ENCODE measurements around the gene GTF3C1. TPM values are rescaled to one million over a fixed set of nuclear protein-coding genes. Genes with fewer than 3 reads are reported as not detected.

GTF3C1 gene
- total RNA-seq, 6 experiments from 2014 or later: 66.6 to 86.1 (median 80.3) TPM

- Mint-ChIP-seq H3K4me1 (ENCODE audit: low read depth) (peaks cover 11% of the 10 kb centered on the region; the same call in 1 of the 2 replicates), H3K36me3 (ENCODE audit: low read depth) (peaks cover 42% of the 10 kb centered on the region), H3K4me3 (no peak overlapping the region), H3K9me3 (no peaks in the 10 kb centered on the region), H3K27ac (no peak overlapping the region), H3K27me3 (ENCODE audit: insufficient read depth) (peaks cover 8% of the 10 kb centered on the region)
- no peak for TF ChIP-seq CTCF (IDR thresholded peaks at IDR 0.05)
- DNase-seq: no peak
These were observed 32.0 kb downstream of the GTF3C1 start for GRCh38 chr16:27517664-27518063.

- peaks cover 8% of the 10 kb centered on the region for H3K27me3 Mint-ChIP-seq (ENCODE audit: insufficient read depth)
- H3K27ac Mint-ChIP-seq: no peak overlapping the region
- peaks cover 44% of the 10 kb centered on the region for H3K36me3 Mint-ChIP-seq (ENCODE audit: low read depth)
- no peaks in the 10 kb centered on the region for H3K9me3 Mint-ChIP-seq
- no peak for DNase-seq
- H3K4me3 Mint-ChIP-seq: no peak overlapping the region
- peaks cover 2% of the 10 kb centered on the region; the same call in 1 of the 2 replicates for H3K4me1 Mint-ChIP-seq (ENCODE audit: low read depth)
- no peak for TF ChIP-seq CTCF (IDR thresholded peaks at IDR 0.05)
These were observed 33.3 kb downstream of the GTF3C1 start for GRCh38 chr16:27516365-27516764.

DNA sequence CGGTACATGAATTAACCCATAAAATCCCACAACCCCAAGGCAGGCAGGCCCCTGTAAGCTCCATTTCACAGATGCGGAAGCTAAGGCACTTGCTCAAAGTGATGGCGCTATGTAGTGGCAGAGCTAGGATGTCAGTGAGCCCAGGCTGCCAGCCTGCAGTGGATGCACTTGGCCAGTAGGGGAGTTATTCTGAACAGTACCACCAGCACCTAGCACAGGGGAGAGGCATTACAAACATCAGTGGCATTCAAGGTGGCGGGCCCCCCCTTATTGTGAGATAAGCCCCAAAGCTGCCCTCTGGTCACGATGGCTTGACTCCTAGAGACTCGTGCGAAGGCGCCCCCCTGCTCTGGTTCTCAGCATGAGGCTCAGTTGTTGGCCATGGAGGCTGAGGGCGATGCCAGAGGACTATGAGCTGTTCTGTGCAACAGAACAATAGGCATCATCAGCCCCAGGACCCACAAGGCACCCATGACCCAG is 33.8 kb downstream of the GTF3C1 start:
- Mint-ChIP-seq H3K9me3 (no peaks in the 10 kb centered on the region), H3K36me3 (ENCODE audit: low read depth) (peaks cover 45% of the 10 kb centered on the region), H3K27me3 (ENCODE audit: insufficient read depth) (peaks cover 4% of the 10 kb centered on the region), H3K27ac (no peak overlapping the region), H3K4me3 (no peak overlapping the region), H3K4me1 (ENCODE audit: low read depth) (no peaks in the 10 kb centered on the region)
- peak; percentile 13 for DNase-seq
- peak; percentile 81 for TF ChIP-seq CTCF (IDR thresholded peaks at IDR 0.05)

DNA sequence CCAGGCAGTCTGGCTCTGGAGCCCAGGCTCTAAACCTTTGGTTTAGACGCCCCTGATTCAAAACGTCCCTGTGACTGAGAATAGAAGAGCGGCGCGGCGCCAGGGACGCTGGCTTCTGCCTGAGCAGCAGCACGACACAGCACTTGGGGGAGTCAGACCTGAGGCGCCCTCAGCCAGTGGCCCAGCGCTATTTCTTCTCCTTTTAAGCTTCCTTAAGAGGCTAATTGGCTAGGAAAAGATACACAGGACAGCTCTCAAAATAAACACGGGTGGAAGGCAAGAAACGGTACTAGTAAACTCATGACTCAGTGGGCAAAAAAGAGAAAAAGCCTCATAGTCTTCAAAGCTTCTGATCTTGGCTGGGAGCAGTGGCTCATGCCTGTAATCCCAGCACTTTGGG is 34.9 kb downstream of the GTF3C1 start:
- no peak for DNase-seq
- Mint-ChIP-seq H3K27me3 (ENCODE audit: insufficient read depth) (peaks cover 4% of the 10 kb centered on the region), H3K36me3 (ENCODE audit: low read depth) (peaks cover 47% of the 10 kb centered on the region), H3K9me3 (no peaks in the 10 kb centered on the region), H3K4me1 (ENCODE audit: low read depth) (no peaks in the 10 kb centered on the region), H3K27ac (no peak overlapping the region), H3K4me3 (no peak overlapping the region)
- no peak for TF ChIP-seq CTCF (IDR thresholded peaks at IDR 0.05)

DNA sequence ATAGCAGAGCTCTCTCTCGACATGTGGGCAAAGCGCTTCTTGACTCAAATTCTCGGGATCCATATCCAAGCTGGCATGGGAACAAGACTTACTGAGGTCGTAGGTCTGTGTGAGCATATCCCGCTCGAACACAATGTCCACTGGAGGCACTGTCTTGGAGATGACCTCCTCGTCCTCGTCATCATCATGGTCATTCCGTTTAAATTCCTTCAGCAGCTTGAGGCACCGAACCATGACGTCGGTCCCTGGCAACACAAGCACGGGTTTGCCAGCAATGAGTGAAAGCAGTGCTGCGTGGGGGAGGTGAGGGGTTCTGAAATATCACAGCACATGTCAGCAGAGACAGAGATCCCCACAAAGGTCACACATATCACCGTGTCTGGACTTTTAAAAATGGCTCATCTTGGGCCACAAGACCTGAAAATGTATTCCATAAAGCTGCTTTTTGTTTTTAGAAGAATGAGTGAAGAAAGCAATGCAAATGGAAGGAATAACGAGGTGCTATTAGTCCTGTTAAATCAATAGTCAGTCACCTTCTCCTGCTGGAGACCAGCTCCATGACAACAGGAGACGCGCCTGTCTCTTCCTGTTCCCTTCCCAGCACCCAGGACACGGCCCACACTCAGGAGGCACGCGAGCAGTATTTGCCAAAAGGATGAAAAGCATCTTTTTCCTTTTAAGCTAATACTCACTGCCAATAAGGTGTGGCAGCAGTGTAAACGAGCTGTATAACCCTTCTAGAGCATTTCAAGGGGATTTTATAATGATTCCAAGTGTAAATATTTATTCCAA is 37.9 kb downstream of the GTF3C1 start:
- DNase-seq: no peak
- peaks cover 59% of the 10 kb centered on the region for H3K36me3 Mint-ChIP-seq (ENCODE audit: low read depth)
- no peak overlapping the region for H3K27ac Mint-ChIP-seq
- H3K9me3 Mint-ChIP-seq: no peaks in the 10 kb centered on the region
- no peaks in the 10 kb centered on the region; the same call in 1 of the 2 replicates for H3K27me3 Mint-ChIP-seq (ENCODE audit: insufficient read depth)
- no peak for TF ChIP-seq CTCF (IDR thresholded peaks at IDR 0.05)
- no peaks in the 10 kb centered on the region for H3K4me1 Mint-ChIP-seq (ENCODE audit: low read depth)
- H3K4me3 Mint-ChIP-seq: no peak overlapping the region
